Astrocyte (in vitro differentiated cells and primary cell): Measurements from ENCODE around the gene SPTBN5. TPM values are rescaled to one million over a fixed set of nuclear protein-coding genes. Genes with fewer than 3 reads are reported as not detected.

ENCODE experiments used
- DNase-seq: peaks from one replicate; pipeline ENCODE4 v3.0.0-alpha.2; 2010; ENCODE audit warnings: low read depth
- FAIRE-seq: peaks from 2 replicates; lab custom pipeline; 2011; peaks lifted over from hg19 to GRCh38; lab: Jason Lieb, UNC
- H2AFZ ChIP-seq: 2 replicates; pipeline ENCODE4 v1.6.0; 2012; ENCODE audit warnings: low read depth, low read length, inconsistent platforms
- H3K27ac ChIP-seq: 2 replicates; pipeline ENCODE4 v1.5.1; 2011; ENCODE audit warnings: low read depth, low read length, inconsistent platforms
- H3K27me3 ChIP-seq: 2 replicates; pipeline ENCODE4 v1.6.0; 2011; ENCODE audit warnings: low read length, inconsistent platforms; ENCODE audit not compliant: insufficient read depth
- H3K36me3 ChIP-seq: 2 replicates; pipeline ENCODE4 v1.5.1; 2011; ENCODE audit warnings: low read length, inconsistent platforms; ENCODE audit not compliant: insufficient read depth
- H3K4me1 ChIP-seq: 2 replicates; pipeline ENCODE4 v1.5.1; 2011; ENCODE audit warnings: low read length, inconsistent platforms; ENCODE audit not compliant: insufficient read depth
- H3K4me2 ChIP-seq: 2 replicates; pipeline ENCODE4 v1.6.0; 2012; ENCODE audit warnings: low read length, inconsistent platforms
- H3K4me3 ChIP-seq: 2 replicates; pipeline ENCODE4 v1.5.1; 2011; ENCODE audit warnings: low read depth, mild to moderate bottlenecking, low read length, inconsistent platforms; ENCODE audit not compliant: insufficient read depth
- H3K79me2 ChIP-seq: 2 replicates; pipeline ENCODE4 v1.6.0; 2012; ENCODE audit warnings: mild to moderate bottlenecking, low read length, inconsistent platforms; ENCODE audit not compliant: insufficient read depth
- H3K9ac ChIP-seq: 2 replicates; pipeline ENCODE4 v1.6.0; 2012; ENCODE audit warnings: mild to moderate bottlenecking, low read length, inconsistent platforms
- H3K9me3 ChIP-seq: 2 replicates; pipeline ENCODE4 v1.5.1; 2012; ENCODE audit warnings: low read depth, mild to moderate bottlenecking, low read length, inconsistent platforms; ENCODE audit not compliant: insufficient read depth
- H4K20me1 ChIP-seq: 2 replicates; pipeline ENCODE4 v1.6.0; 2012; ENCODE audit warnings: low read length, inconsistent platforms; ENCODE audit not compliant: insufficient read depth
- H3K27ac Mint-ChIP-seq: one replicate; pipeline ENCODE4 v1.8.0; 2021; ENCODE audit warnings: mild to moderate bottlenecking, mixed read lengths; ENCODE audit not compliant: unreplicated experiment
- H3K27me3 Mint-ChIP-seq: one replicate; pipeline ENCODE4 v1.8.0; 2021; ENCODE audit warnings: low read depth, mixed read lengths; ENCODE audit not compliant: unreplicated experiment
- H3K36me3 Mint-ChIP-seq: one replicate; pipeline ENCODE4 v1.8.0; 2021; ENCODE audit warnings: low read depth, mixed read lengths; ENCODE audit not compliant: unreplicated experiment
- H3K4me1 Mint-ChIP-seq: one replicate; pipeline ENCODE4 v1.8.0; 2021; ENCODE audit warnings: low read depth, mixed read lengths; ENCODE audit not compliant: unreplicated experiment
- H3K4me3 Mint-ChIP-seq: one replicate; pipeline ENCODE4 v1.8.0; 2021; ENCODE audit warnings: mild to moderate bottlenecking, moderate library complexity, mixed read lengths; ENCODE audit not compliant: unreplicated experiment
- H3K9me3 Mint-ChIP-seq: one replicate; pipeline ENCODE4 v1.8.0; 2021; ENCODE audit warnings: mild to moderate bottlenecking, mixed read lengths; ENCODE audit not compliant: unreplicated experiment
- EZH2 ChIP-seq: IDR thresholded peaks from 2 replicates; pipeline ENCODE4 v1.6.1; 2012; ENCODE audit warnings: mild to moderate bottlenecking, low read length, inconsistent platforms; ENCODE audit not compliant: insufficient read depth
- total RNA-seq: library from RNA; stranded (reverse); gene quantifications from 2 replicates; pipeline ENCODE4 v1.2.1, GENCODE V29; 2021
- TF ChIP-seq, protein P1 (sequence below): IDR thresholded peaks from 2 replicates; pipeline ENCODE4 v1.5.1; 2011; ENCODE audit warnings: low read depth, mild to moderate bottlenecking, inconsistent platforms, low read length, moderate library complexity; ENCODE audit not compliant: insufficient read depth

Gene SPTBN5
- total RNA-seq, 1 donor from 2014 or later, result 5.3 TPM

DNA sequence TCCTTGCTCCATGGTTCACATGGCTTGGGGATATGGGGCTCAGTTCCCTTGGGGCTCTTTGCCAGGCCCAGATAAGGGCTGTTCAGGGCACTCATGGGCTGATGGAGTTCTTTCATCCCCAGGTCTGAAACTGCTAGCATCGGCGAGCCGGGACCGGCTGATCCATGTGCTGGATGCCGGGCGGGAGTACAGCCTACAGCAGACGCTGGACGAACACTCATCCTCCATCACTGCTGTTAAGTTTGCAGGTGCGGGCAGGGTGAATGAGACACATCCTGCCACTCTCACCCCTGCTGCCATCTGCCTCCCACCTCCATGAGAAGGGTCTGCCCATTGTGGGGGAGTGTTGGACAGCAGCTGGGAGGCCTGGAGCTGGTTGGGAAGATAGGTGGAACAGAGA is 77.1 kb downstream of the SPTBN5 start:
- peaks cover 20% of the 10 kb centered on the region for H3K36me3 ChIP-seq
- DNase-seq, result no peak
- H3K27me3 Mint-ChIP-seq, result no peaks in the 10 kb centered on the region
- H3K36me3 Mint-ChIP-seq, result peaks cover 44% of the 10 kb centered on the region
- no peaks in the 10 kb centered on the region for H3K79me2 ChIP-seq
- H2AFZ ChIP-seq, result no peak overlapping the region
- H3K4me3 ChIP-seq, result no peak overlapping the region
- H3K27me3 ChIP-seq, result no peaks in the 10 kb centered on the region
- H3K4me1 ChIP-seq, result no peaks in the 10 kb centered on the region
- H3K27ac Mint-ChIP-seq, result no peak overlapping the region
- no peak overlapping the region for H3K9ac ChIP-seq
- H3K27ac ChIP-seq, result no peak overlapping the region
- peaks cover 2% of the 10 kb centered on the region for H3K4me1 Mint-ChIP-seq
- no peak overlapping the region for H3K4me2 ChIP-seq
- H3K4me3 Mint-ChIP-seq, result no peak overlapping the region
- peaks cover 24% of the 10 kb centered on the region for H4K20me1 ChIP-seq
- no peak for FAIRE-seq
- no peak for TF ChIP-seq EZH2
- TF ChIP-seq, protein P1, sequence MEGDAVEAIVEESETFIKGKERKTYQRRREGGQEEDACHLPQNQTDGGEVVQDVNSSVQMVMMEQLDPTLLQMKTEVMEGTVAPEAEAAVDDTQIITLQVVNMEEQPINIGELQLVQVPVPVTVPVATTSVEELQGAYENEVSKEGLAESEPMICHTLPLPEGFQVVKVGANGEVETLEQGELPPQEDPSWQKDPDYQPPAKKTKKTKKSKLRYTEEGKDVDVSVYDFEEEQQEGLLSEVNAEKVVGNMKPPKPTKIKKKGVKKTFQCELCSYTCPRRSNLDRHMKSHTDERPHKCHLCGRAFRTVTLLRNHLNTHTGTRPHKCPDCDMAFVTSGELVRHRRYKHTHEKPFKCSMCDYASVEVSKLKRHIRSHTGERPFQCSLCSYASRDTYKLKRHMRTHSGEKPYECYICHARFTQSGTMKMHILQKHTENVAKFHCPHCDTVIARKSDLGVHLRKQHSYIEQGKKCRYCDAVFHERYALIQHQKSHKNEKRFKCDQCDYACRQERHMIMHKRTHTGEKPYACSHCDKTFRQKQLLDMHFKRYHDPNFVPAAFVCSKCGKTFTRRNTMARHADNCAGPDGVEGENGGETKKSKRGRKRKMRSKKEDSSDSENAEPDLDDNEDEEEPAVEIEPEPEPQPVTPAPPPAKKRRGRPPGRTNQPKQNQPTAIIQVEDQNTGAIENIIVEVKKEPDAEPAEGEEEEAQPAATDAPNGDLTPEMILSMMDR, result no peak
- H3K9me3 Mint-ChIP-seq, result no peaks in the 10 kb centered on the region
- H3K9me3 ChIP-seq, result no peaks in the 10 kb centered on the region

- Histone ChIP-seq H3K79me2 (no peaks in the 10 kb centered on the region), H3K9ac (no peak overlapping the region), H3K27me3 (no peaks in the 10 kb centered on the region), H4K20me1 (peaks cover 42% of the 10 kb centered on the region), H3K4me1 (no peaks in the 10 kb centered on the region), H3K27ac (no peak overlapping the region), H3K4me3 (no peak overlapping the region), H3K9me3 (no peaks in the 10 kb centered on the region), H3K36me3 (peaks cover 13% of the 10 kb centered on the region), H3K4me2 (no peak overlapping the region), H2AFZ (no peak overlapping the region)
- H3K4me1 Mint-ChIP-seq, result peaks cover under 1% of the 10 kb centered on the region
- FAIRE-seq (no peak), DNase-seq (no peak)
- no peaks in the 10 kb centered on the region for H3K9me3 Mint-ChIP-seq
- H3K4me3 Mint-ChIP-seq, result no peak overlapping the region
- no peak overlapping the region for H3K27ac Mint-ChIP-seq
- H3K27me3 Mint-ChIP-seq, result no peaks in the 10 kb centered on the region
- TF ChIP-seq, protein P1, result no peak
- TF ChIP-seq EZH2, result no peak
- peaks cover 37% of the 10 kb centered on the region for H3K36me3 Mint-ChIP-seq
Measured at GRCh38 chr15:41814534-41814933, 79.3 kb downstream of the SPTBN5 start.

DNA sequence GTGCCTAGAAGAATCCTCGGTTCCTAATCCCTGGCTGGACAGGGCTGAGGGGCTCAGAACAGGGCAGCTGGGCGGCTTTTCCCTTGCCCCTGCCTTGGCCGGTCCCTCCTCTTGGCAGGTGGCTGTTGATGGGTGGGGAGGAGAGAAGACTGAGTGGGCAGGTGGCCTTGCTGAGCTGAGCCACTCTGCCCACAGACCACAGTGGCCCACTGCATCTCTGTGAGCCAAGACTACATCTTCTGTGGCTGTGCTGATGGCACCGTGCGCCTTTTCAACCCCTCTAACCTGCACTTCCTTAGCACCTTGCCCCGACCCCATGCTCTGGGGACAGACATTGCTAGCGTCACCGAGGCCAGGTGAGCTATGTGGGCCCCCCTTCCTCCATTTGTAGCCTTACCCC is 80.4 kb downstream of the SPTBN5 start:
- H3K27ac Mint-ChIP-seq, result no peak overlapping the region
- H3K4me1 ChIP-seq, result peaks cover 5% of the 10 kb centered on the region
- no peak overlapping the region for H3K9ac ChIP-seq
- peaks cover 11% of the 10 kb centered on the region for H3K36me3 ChIP-seq
- H2AFZ ChIP-seq, result no peak overlapping the region
- no peaks in the 10 kb centered on the region for H3K27me3 ChIP-seq
- H3K36me3 Mint-ChIP-seq, result peaks cover 34% of the 10 kb centered on the region
- H3K9me3 Mint-ChIP-seq, result no peaks in the 10 kb centered on the region
- DNase-seq (no peak), FAIRE-seq (no peak)
- no peaks in the 10 kb centered on the region for H3K27me3 Mint-ChIP-seq
- TF ChIP-seq, protein P1, result no peak
- TF ChIP-seq EZH2, result no peak
- H3K79me2 ChIP-seq, result no peaks in the 10 kb centered on the region
- H3K4me3 Mint-ChIP-seq, result no peak overlapping the region
- no peaks in the 10 kb centered on the region for H3K9me3 ChIP-seq
- H4K20me1 ChIP-seq, result peaks cover 48% of the 10 kb centered on the region
- peaks cover 2% of the 10 kb centered on the region for H3K4me1 Mint-ChIP-seq
- H3K27ac ChIP-seq, result no peak overlapping the region
- no peak overlapping the region for H3K4me3 ChIP-seq
- no peak overlapping the region for H3K4me2 ChIP-seq
